ENCODE data around the gene PSORS1C1.

PSORS1C1 gene

DNA sequence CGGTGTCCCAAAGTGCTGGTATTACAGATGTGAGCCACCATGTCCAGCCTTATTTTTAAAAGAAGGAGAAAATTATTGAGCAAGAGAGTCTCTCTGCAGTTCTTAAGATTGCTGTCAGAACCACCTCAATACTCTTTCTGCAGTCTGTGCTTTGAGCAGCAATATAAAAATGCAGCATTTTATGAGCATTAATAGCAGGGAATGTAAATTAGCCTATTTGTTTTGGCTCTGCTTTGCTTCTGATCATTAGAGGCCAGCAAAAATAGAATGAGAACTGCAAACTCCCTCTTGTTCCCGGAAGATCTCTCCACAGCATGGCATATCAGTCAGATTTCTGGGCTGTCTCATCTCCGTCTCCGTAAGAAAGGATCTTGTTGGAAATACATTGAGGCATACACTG is 38.0 kb upstream of the PSORS1C1 start:
- no peak overlapping the region for H3K27ac ChIP-seq
- no peak for DNase-seq (ENCODE audit: low spot score)
- TF ChIP-seq, protein P1, sequence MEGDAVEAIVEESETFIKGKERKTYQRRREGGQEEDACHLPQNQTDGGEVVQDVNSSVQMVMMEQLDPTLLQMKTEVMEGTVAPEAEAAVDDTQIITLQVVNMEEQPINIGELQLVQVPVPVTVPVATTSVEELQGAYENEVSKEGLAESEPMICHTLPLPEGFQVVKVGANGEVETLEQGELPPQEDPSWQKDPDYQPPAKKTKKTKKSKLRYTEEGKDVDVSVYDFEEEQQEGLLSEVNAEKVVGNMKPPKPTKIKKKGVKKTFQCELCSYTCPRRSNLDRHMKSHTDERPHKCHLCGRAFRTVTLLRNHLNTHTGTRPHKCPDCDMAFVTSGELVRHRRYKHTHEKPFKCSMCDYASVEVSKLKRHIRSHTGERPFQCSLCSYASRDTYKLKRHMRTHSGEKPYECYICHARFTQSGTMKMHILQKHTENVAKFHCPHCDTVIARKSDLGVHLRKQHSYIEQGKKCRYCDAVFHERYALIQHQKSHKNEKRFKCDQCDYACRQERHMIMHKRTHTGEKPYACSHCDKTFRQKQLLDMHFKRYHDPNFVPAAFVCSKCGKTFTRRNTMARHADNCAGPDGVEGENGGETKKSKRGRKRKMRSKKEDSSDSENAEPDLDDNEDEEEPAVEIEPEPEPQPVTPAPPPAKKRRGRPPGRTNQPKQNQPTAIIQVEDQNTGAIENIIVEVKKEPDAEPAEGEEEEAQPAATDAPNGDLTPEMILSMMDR (IDR thresholded peaks at IDR 0.05), result no peak
- no peak overlapping the region for H3K4me3 ChIP-seq

DNA sequence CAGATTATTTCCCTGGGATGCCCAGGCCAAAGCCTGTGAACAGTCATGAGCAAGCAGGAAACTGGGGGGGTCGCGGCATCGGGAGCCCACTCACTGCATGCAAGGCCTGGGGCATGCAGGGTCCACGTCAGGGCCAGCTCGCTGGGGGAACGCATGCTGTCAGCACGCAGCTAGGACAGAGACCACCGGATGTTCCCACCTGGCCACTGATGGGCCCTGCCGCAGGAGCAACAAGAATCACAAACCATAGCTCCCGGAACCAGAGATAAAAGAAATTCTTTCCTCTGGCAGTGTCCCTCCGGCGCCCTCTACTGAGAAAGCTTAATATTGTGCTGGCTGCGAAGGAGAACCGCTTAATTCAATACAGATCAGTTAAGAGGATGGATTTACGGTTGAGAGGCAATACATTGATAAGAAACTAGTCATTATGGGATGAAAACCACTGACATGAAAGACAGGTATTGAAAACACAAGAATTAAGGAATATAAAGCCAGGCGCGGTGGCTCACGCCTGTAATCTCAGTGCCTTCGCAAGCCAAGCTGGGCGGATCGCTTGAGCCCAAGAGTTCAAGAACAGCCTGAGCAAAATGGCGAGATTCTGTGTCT is 34.8 kb upstream of the PSORS1C1 start:
- peak overlapping the region; percentile 50 for H3K4me3 ChIP-seq

DNA sequence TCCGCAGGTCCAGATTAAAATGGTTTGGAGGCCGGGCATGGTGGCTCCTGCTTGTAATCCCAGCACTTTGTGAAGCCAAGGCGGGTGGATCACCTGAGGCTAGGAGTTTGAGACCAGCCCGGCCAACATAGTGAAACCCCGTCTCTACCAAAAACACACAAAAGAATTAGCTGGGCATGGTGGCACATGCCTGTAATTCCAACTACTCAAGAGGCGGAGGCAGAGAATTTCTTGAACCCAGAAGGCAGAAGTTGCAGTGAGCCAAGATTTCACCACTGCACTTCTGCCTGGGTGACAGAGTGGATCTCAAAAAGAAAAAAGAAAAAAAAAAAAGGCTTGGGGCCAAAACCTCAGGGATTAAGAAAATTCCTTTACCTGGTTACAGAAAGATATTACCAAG is 32.7 kb upstream of the PSORS1C1 start:
- no peak for DNase-seq (ENCODE audit: low spot score)
- H3K27ac ChIP-seq, result no peak overlapping the region
- H3K4me3 ChIP-seq, result no peak overlapping the region
- TF ChIP-seq, protein P1 (IDR thresholded peaks at IDR 0.05), result no peak

More for the DNA sequence above, 34.8 kb upstream of the PSORS1C1 start:
- TF ChIP-seq, protein P1 (IDR thresholded peaks at IDR 0.05), result peak; percentile 64
- DNase-seq (ENCODE audit: low spot score), result no peak
- H3K27ac ChIP-seq, result no peak overlapping the region

DNA sequence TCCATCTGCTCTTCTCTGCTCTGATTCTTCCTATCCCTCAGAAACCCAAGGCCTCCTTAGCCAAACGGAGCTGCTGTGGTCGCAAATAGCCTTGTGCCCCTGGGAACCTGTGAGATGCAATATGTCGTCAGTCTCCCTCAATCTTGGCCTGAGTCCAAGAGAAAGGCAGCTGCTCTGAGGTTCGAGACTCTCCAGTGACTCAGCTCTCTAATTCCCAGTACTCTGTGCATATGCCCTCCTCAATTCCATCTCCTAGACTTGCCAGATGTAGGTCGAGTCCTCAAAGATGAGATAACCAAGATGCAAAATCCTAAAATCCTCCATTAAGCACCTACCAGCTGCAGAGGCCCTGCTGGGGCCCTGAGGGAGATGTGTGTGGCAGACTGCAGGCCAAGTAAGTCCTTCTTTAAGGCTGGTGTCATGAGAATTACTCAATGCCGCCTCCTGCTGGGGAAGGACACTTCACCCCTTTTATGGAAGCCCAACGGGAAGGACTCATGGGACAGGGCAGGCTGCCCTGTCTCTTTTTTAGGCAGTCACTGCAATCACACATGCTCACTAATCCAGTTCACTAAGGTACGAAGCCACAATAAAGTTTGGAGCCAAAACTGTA is 30.8 kb upstream of the PSORS1C1 start:
- DNase-seq (ENCODE audit: low spot score), result no peak
- H3K4me3 ChIP-seq, result no peak overlapping the region
- peak overlapping the region in 1 of 2 donors; percentile 56 for H3K27ac ChIP-seq
- TF ChIP-seq, protein P1 (IDR thresholded peaks at IDR 0.05), result no peak

DNA sequence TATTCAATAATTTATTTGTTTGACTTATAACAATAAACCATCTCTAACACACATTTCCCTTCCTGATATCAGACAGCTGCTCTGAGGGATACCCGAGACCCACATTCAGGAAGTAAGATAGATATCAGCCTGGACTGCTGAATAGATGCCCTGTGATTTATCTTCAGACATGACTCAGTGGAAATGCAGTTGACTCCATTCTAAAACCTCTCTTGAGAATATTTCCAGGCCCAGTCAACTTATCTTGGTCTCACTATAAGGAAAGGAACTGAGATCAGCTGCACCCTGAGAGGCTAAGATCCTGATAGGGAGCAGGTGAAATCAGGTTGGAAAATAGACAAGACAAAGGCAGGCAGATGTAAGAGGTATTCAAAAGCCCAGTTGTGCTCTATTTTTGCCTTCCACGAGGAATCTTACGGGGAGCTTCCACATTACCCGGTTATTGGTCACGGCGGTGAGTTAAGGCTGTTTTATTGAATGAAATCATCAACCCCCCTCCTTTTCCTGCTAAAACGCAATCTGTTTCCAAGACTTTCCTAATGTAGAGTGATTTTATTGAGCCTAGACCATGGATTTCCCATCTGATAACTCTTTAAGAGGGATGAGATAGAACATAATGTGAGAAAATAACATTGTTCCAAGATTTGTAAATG is 27.7 kb upstream of the PSORS1C1 start:
- H3K27ac ChIP-seq, result no peak overlapping the region
- DNase-seq (ENCODE audit: low spot score), result no peak
- H3K4me3 ChIP-seq, result peak overlapping the region; percentile 9
- TF ChIP-seq, protein P1 (IDR thresholded peaks at IDR 0.05), result no peak

DNA sequence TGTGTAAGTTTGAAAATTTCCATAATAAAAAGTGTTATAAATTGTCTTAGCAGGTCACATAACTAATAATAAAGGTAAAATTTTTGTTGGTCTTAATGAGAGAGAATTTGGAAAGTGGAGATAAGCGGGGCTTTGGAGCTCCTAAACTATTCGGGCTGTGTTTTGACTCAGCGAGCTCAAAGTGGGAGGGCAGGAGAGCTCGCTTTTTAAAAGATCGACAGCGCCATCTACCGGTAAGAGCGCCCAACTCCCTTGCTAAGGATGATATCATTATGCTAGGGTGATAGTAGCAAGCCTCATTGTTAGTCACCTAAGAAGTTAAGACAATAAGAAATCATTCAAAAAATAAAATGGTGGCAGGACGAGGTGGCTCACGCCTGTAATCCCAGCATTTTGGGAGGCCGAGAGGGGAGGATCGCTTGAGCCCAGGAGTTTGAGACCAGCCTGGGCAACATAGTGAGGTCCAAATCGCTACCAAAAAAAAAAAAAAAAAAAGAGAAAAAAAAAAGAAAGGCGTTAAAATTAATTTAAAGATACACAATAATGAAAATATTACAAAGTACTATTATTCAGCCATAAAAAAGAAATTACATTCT is 27.0 kb upstream of the PSORS1C1 start:
- TF ChIP-seq, protein P1 (IDR thresholded peaks at IDR 0.05), result no peak
- H3K4me3 ChIP-seq, result no peak overlapping the region
- H3K27ac ChIP-seq, result no peak overlapping the region
- no peak for DNase-seq (ENCODE audit: low spot score)

Measured in coronary artery (tissue), 2 donors.